Neutrophil (primary cell): Measurements from ENCODE around the gene FYN.

Experiments
- H3K27ac ChIP-seq: fragments of 200-600 bp; sonication (generic); 2 replicates; pipeline ENCODE4 v1.5.1; 2016; ENCODE audit warnings: mild to moderate bottlenecking, moderate library complexity
- H3K27me3 ChIP-seq: fragments of 200-600 bp; sonication (generic); 2 replicates; pipeline ENCODE4 v1.6.0; 2016; ENCODE audit warnings: mild to moderate bottlenecking
- H3K36me3 ChIP-seq: fragments of 200-600 bp; sonication (generic); 2 replicates; pipeline ENCODE4 v1.5.1; 2017
- H3K4me1 ChIP-seq, 2 experiments: fragments of 200-600 bp in 1 of 2; sonication (generic) in 1 of 2; 1 replicate in 1 of 2; 2 replicates in 1 of 2; pipeline versions ENCODE4 v1.5.1 to v1.6.1; 2013 to 2016; ENCODE audit warnings: low read depth in 1 of 2, low read length in 1 of 2, mild to moderate bottlenecking in 1 of 2, moderate library complexity in 1 of 2; ENCODE audit not compliant: control insufficient read depth in 1 of 2, insufficient read depth in 1 of 2
- H3K4me3 ChIP-seq, 2 experiments: fragments of 200-600 bp in 1 of 2; sonication (generic) in 1 of 2; 1 replicate in 1 of 2; 2 replicates in 1 of 2; pipeline ENCODE4 v1.5.1; 2013 to 2016; ENCODE audit warnings: low read depth in 1 of 2, low read length in 1 of 2, mild to moderate bottlenecking in 1 of 2, moderate library complexity in 1 of 2
- H3K9me3 ChIP-seq: fragments of 200-600 bp; sonication (generic); 2 replicates; pipeline ENCODE4 v1.5.1; 2016
- CTCF ChIP-seq: fragments of 200-600 bp; sonication (generic); IDR thresholded peaks from 2 replicates; pipeline ENCODE4 v1.5.1; 2016; ENCODE audit warnings: antibody characterized with exemption

FYN gene

GRCh38 chr6:111782192-111782809, 91.0 kb downstream of the FYN start:
- H3K27me3 ChIP-seq = no peaks in the 10 kb centered on the region
- no peaks in the 10 kb centered on the region for H3K4me1 ChIP-seq
- no peak for TF ChIP-seq CTCF
- H3K27ac ChIP-seq = no peak overlapping the region
- H3K4me3 ChIP-seq = no peak overlapping the region
- no peaks in the 10 kb centered on the region for H3K9me3 ChIP-seq
- no peaks in the 10 kb centered on the region for H3K36me3 ChIP-seq

GRCh38 chr6:111781041-111781708, 92.1 kb downstream of the FYN start:
- Histone ChIP-seq H3K27me3 (no peaks in the 10 kb centered on the region), H3K4me3 (no peak overlapping the region), H3K9me3 (no peaks in the 10 kb centered on the region), H3K4me1 (no peaks in the 10 kb centered on the region), H3K27ac (no peak overlapping the region), H3K36me3 (no peaks in the 10 kb centered on the region)
- no peak for TF ChIP-seq CTCF

- no peak overlapping the region for H3K4me3 ChIP-seq
- H3K27me3 ChIP-seq = no peaks in the 10 kb centered on the region
- no peak for TF ChIP-seq CTCF
- H3K36me3 ChIP-seq = no peaks in the 10 kb centered on the region
- H3K4me1 ChIP-seq = no peaks in the 10 kb centered on the region
- no peaks in the 10 kb centered on the region for H3K9me3 ChIP-seq
- H3K27ac ChIP-seq = no peak overlapping the region
Measured at GRCh38 chr6:111780393-111780792, 92.9 kb downstream of the FYN start.

- TF ChIP-seq CTCF = no peak
- no peaks in the 10 kb centered on the region for H3K9me3 ChIP-seq
- H3K27me3 ChIP-seq = no peaks in the 10 kb centered on the region
- H3K4me1 ChIP-seq = no peaks in the 10 kb centered on the region
- no peak overlapping the region for H3K27ac ChIP-seq
- no peak overlapping the region for H3K4me3 ChIP-seq
- H3K36me3 ChIP-seq = no peaks in the 10 kb centered on the region
Measured at GRCh38 chr6:111779660-111780059, 93.6 kb downstream of the FYN start.

- H3K4me3 ChIP-seq = no peak overlapping the region
- no peaks in the 10 kb centered on the region for H3K27me3 ChIP-seq
- H3K4me1 ChIP-seq = no peaks in the 10 kb centered on the region
- H3K27ac ChIP-seq = no peak overlapping the region
- no peak for TF ChIP-seq CTCF
- no peaks in the 10 kb centered on the region for H3K9me3 ChIP-seq
- no peaks in the 10 kb centered on the region for H3K36me3 ChIP-seq
Measured at GRCh38 chr6:111779031-111779430, 94.2 kb downstream of the FYN start.
